ENCODE measurements around the gene STIP1. TPM values are rescaled to one million over a fixed set of nuclear protein-coding genes. Genes with fewer than 3 reads are reported as not detected.

Gene STIP1
- total and polyA plus RNA-seq, 2 of the 8 experiments (the other 6 are each of a cell fraction or from before 2014, with no cell fraction given): 140 to 329 TPM

GRCh38 chr11:64216879-64217278 lies 30.9 kb downstream of the STIP1 start:
- Histone ChIP-seq H3K4ac (replicated peaks; ENCODE audit: insufficient read length, low read depth, low read length) (no peak overlapping the region), H3K14ac (ENCODE audit: insufficient read length) (no peak overlapping the region), H3K9ac (replicated peaks in 1 of 4; ENCODE audit: extremely low read depth in 1 of 4, low read depth in 3 of 4, low read length in 3 of 4) (no peak overlapping the region), H3K9me3 (ENCODE audit: insufficient read depth in 2 of 2, low read depth in 1 of 2, low read length in 1 of 2) (no peaks in the 10 kb centered on the region), H4K8ac (ENCODE audit: extremely low read depth, insufficient read depth, low read length) (no peak overlapping the region), H3K23me2 (ENCODE audit: low read depth, low read length) (no peaks in the 10 kb centered on the region), H2AFZ (ENCODE audit: low read length) (no peak overlapping the region), H3K79me1 (ENCODE audit: low read depth, low read length) (no peaks in the 10 kb centered on the region), H3K18ac (ENCODE audit: extremely low read depth, low read length) (no peak overlapping the region), H2BK15ac (ENCODE audit: low read length) (no peak overlapping the region), H2AK5ac (ENCODE audit: low read depth, low read length) (no peak overlapping the region), H3K4me1 (replicated peaks in 1 of 4; ENCODE audit: control insufficient read depth in 3 of 4, insufficient read depth in 4 of 4, low read length in 3 of 4) (no peaks in the 10 kb centered on the region), H3K56ac (replicated peaks; ENCODE audit: insufficient read length, low read depth, low read length) (no peak overlapping the region), H4K5ac (ENCODE audit: insufficient read length, low read depth, low read length) (no peak overlapping the region), H3K27me3 (replicated peaks in 1 of 4; ENCODE audit: control insufficient read depth in 3 of 4, extremely low read depth in 1 of 4, insufficient read depth in 3 of 4, low read length in 3 of 4) (no peaks in the 10 kb centered on the region), H3K27ac (ENCODE audit: low read depth, low read length) (no peak overlapping the region), H4K91ac (replicated peaks; ENCODE audit: insufficient read length, low read length) (no peak overlapping the region), H4K20me1 (replicated peaks in 1 of 2; ENCODE audit: control insufficient read depth in 1 of 2, insufficient read depth in 2 of 2, low read length in 2 of 2) (peaks cover 2 to 6% of the 10 kb centered on the region in 2 experiments), H3K23ac (ENCODE audit: insufficient read length) (no peak overlapping the region), H3K4me3 (ENCODE audit: extremely low read depth in 1 of 4, insufficient read depth in 2 of 4, low read depth in 3 of 4, low read length in 4 of 4) (no peak overlapping the region), H2BK5ac (ENCODE audit: low read depth, low read length) (no peak overlapping the region), H3K36me3 (ENCODE audit: control insufficient read depth in 2 of 4, insufficient read depth in 4 of 4, low read length in 3 of 4) (peaks cover 0 to 8% (median 2%) of the 10 kb centered on the region in 4 experiments; a peak in 5 of 8 replicates), H3K79me2 (ENCODE audit: control insufficient read depth in 1 of 2, insufficient read depth in 2 of 2, low read length in 2 of 2) (no peaks in the 10 kb centered on the region), H2BK120ac (replicated peaks; ENCODE audit: low read depth, low read length) (no peak overlapping the region), H2BK12ac (ENCODE audit: low read depth, low read length) (no peak overlapping the region), H2BK20ac (ENCODE audit: low read length) (no peak overlapping the region), H3K4me2 (ENCODE audit: insufficient read depth in 1 of 2, low read depth in 2 of 2, low read length in 2 of 2) (no peak overlapping the region)
- no peak for DNase-seq (ENCODE audit: low read depth in 1 of 2, low spot score in 2 of 2)
- CTCF ChIA-PET (ENCODE audit: partially characterized antibody): interaction anchor here (1.0 to 7.0 kb wide), 9 partner anchors 9 to 217 kb away, joined by 3 to 68 read pairs (median 5); partner anchors contain the start of genes FERMT3, NUDT22, PLCB3 and TRPT1
- peak in 2 of 3 experiments; percentile 8 to 10; a peak in 2 of 4 replicates for TF ChIP-seq CTCF (IDR thresholded peaks at IDR 0.05; ENCODE audit: control extremely low read depth in 1 of 3, insufficient read depth in 1 of 3, low read depth in 1 of 3, low read length in 3 of 3)
- TF ChIP-seq PHF8 (conservative IDR thresholded peaks at IDR 0.05; ENCODE audit: low read depth, low read length): no peak
- POLR2A ChIA-PET (ENCODE audit: partially characterized antibody): interaction anchor here (1.1 to 18.4 kb wide), 3 partner anchors 4 to 52 kb away, joined by 3 to 253 read pairs (median 253); partner anchors contain the start of genes FERMT3, NUDT22 and TRPT1
- no peak for FAIRE-seq
- WGBS, 2 experiments (ENCODE audit: extremely low coverage in 1 of 2, insufficient coverage in 1 of 2, insufficient read length in 1 of 2, insufficient replicate concordance in 2 of 2, low coverage in 1 of 2, low lambda C conversion rate in 2 of 2, missing lambda C conversion rate in 1 of 2): 89% methylated on average over 6 of the region's 6 CpGs; no CpG with 5 or more reads in 1 of the 2 experiments

Data from H1 (cell line).